WTC11 (cell line): ENCODE results near the gene CD69. TPM values are rescaled to one million over a fixed set of nuclear protein-coding genes. Genes with fewer than 3 reads are reported as not detected.

Experiments used
- ATAC-seq: fragments of 200-7000 bp; cut with Tn5 transposase; 2 replicates; pipeline ENCODE4 v1.10.0; 2021; ENCODE audit warnings: mild to moderate bottlenecking, moderate library complexity
- CTCF ChIA-PET: fragments of 300-600 bp; sonication (Branson Sonifier 250); formaldehyde crosslinking; loops from one replicate; lab custom pipeline; 2021; ENCODE audit warnings: antibody characterized with exemption; lab: Charles Lee
- POLR2A ChIA-PET: fragments of 350-600 bp; sonication (Branson Sonifier 250); formaldehyde crosslinking; loops from one replicate; lab custom pipeline; 2021; ENCODE audit warnings: antibody characterized with exemption; lab: Charles Lee
- DNase-seq: peaks from one replicate; pipeline ENCODE4 v3.0.0; 2021; ENCODE audit warnings: low spot score
- H3K27ac Mint-ChIP-seq: 2 replicates; pipeline ENCODE4 v1.8.0; 2021; ENCODE audit warnings: mixed read lengths
- H3K27me3 Mint-ChIP-seq: 2 replicates; pipeline ENCODE4 v1.8.0; 2021; ENCODE audit warnings: low read depth, mild to moderate bottlenecking, moderate library complexity, mixed read lengths
- H3K36me3 Mint-ChIP-seq: 2 replicates; pipeline ENCODE4 v1.8.0; 2021; ENCODE audit warnings: mixed read lengths
- H3K4me1 Mint-ChIP-seq: 2 replicates; pipeline ENCODE4 v1.8.0; 2022; ENCODE audit warnings: mixed read lengths
- H3K4me3 Mint-ChIP-seq: 2 replicates; pipeline ENCODE4 v1.8.0; 2021; ENCODE audit warnings: mild to moderate bottlenecking, moderate library complexity, mixed read lengths
- H3K9me3 Mint-ChIP-seq: 2 replicates; pipeline ENCODE4 v1.8.0; 2021; ENCODE audit warnings: mixed read lengths
- ARID4B ChIP-seq: sonication (generic); formaldehyde crosslinking; IDR thresholded peaks from 2 replicates; pipeline ENCODE4 v1.8.0; 2023; ENCODE audit warnings: missing genetic modification reagents, mild to moderate bottlenecking, borderline replicate concordance
- CBFB ChIP-seq: sonication (generic); formaldehyde crosslinking; IDR thresholded peaks from 2 replicates; pipeline ENCODE4 v1.8.1; 2022; ENCODE audit warnings: mild to moderate bottlenecking, low read depth, missing genetic modification reagents
- FOXJ3 ChIP-seq: sonication (generic); formaldehyde crosslinking; IDR thresholded peaks from 2 replicates; pipeline ENCODE4 v1.9.0; 2021; ENCODE audit warnings: missing genetic modification reagents, mild to moderate bottlenecking, borderline replicate concordance
- FOXP1 ChIP-seq: sonication (generic); formaldehyde crosslinking; IDR thresholded peaks from 2 replicates; pipeline ENCODE4 v1.8.0; 2022; ENCODE audit warnings: missing genetic modification reagents, mild to moderate bottlenecking, moderate library complexity, borderline replicate concordance
- GRHL2 ChIP-seq: fragments of 250-450 bp; sonication (Bioruptor Pico); IDR thresholded peaks from 2 replicates; pipeline ENCODE4 v1.8.0; 2022; ENCODE audit warnings: mild to moderate bottlenecking, moderate library complexity; ENCODE audit not compliant: insufficient replicate concordance, severe bottlenecking
- HMGXB4 ChIP-seq: sonication (generic); formaldehyde crosslinking; IDR thresholded peaks from 2 replicates; pipeline ENCODE4 v1.8.1; 2023; ENCODE audit warnings: mild to moderate bottlenecking, moderate library complexity, missing genetic modification reagents
- MXD4 ChIP-seq: fragments of 250-450 bp; sonication (Bioruptor Pico); IDR thresholded peaks from 2 replicates; pipeline ENCODE4 v1.8.0; 2021; ENCODE audit warnings: mild to moderate bottlenecking, moderate library complexity, borderline replicate concordance
- NR2C2 ChIP-seq: sonication (generic); formaldehyde crosslinking; IDR thresholded peaks from 2 replicates; pipeline ENCODE4 v1.8.0; 2022; ENCODE audit warnings: mild to moderate bottlenecking, missing genetic modification reagents
- OVOL2 ChIP-seq: fragments of 250-450 bp; sonication (Bioruptor Pico); IDR thresholded peaks from 2 replicates; pipeline ENCODE4 v1.9.0; 2021; ENCODE audit warnings: mild to moderate bottlenecking, borderline replicate concordance
- SMAD3 ChIP-seq: sonication (generic); formaldehyde crosslinking; IDR thresholded peaks from 2 replicates; pipeline ENCODE4 v1.8.0; 2022; ENCODE audit warnings: missing genetic modification reagents, mild to moderate bottlenecking, borderline replicate concordance
- SP1 ChIP-seq: sonication (generic); formaldehyde crosslinking; conservative IDR thresholded peaks from 2 replicates; pipeline ENCODE4 v1.8.1; 2022; ENCODE audit warnings: missing genetic modification reagents
- TEAD1 ChIP-seq: sonication (generic); formaldehyde crosslinking; IDR thresholded peaks from 2 replicates; pipeline ENCODE4 v1.8.0; 2022; ENCODE audit warnings: mild to moderate bottlenecking, missing genetic modification reagents
- USF2 ChIP-seq: sonication (generic); formaldehyde crosslinking; IDR thresholded peaks from 2 replicates; pipeline ENCODE4 v1.8.1; 2023; ENCODE audit warnings: mild to moderate bottlenecking, missing genetic modification reagents, moderate library complexity
- ZBTB43 ChIP-seq: sonication (generic); formaldehyde crosslinking; IDR thresholded peaks from 2 replicates; pipeline ENCODE4 v1.8.1; 2023; ENCODE audit warnings: mild to moderate bottlenecking, missing genetic modification reagents
- ZNF281 ChIP-seq: sonication (generic); formaldehyde crosslinking; IDR thresholded peaks from 2 replicates; pipeline ENCODE4 v1.8.0; 2023; ENCODE audit warnings: mild to moderate bottlenecking, missing genetic modification reagents
- ZNF425 ChIP-seq: fragments of 250-450 bp; sonication (Bioruptor Pico); conservative IDR thresholded peaks from 2 replicates; pipeline ENCODE4 v1.9.0; 2021; ENCODE audit warnings: mild to moderate bottlenecking
- ZNF512 ChIP-seq: sonication (generic); formaldehyde crosslinking; IDR thresholded peaks from 2 replicates; pipeline ENCODE4 v1.8.1; 2022; ENCODE audit warnings: missing genetic modification reagents, borderline replicate concordance
- total RNA-seq: library from RNA; stranded (reverse); gene quantifications from 3 replicates; pipeline ENCODE4 v1.2.3, GENCODE V29; 2021

The CD69 gene
- total RNA-seq, 1 experiment from 2014 or later: 0.42 TPM

- H3K9me3 Mint-ChIP-seq: peaks cover 15% of the 10 kb centered on the region
- ATAC-seq: no peak
- no peak for DNase-seq
- TF ChIP-seq ZNF281 (CRISPR knock-in tag): no peak
- TF ChIP-seq ARID4B: no peak
- no peak for TF ChIP-seq NR2C2 (CRISPR knock-in tag)
- no peak for TF ChIP-seq MXD4
- no peak for TF ChIP-seq OVOL2 (CRISPR knock-in tag)
- no peak for TF ChIP-seq FOXJ3 (CRISPR knock-in tag)
- no peak for TF ChIP-seq GRHL2
- TF ChIP-seq USF2 (CRISPR knock-in tag): no peak
- peaks cover 30% of the 10 kb centered on the region for H3K4me1 Mint-ChIP-seq
- no peaks in the 10 kb centered on the region for H3K27me3 Mint-ChIP-seq
- H3K27ac Mint-ChIP-seq: no peak overlapping the region
- POLR2A ChIA-PET: no interaction called here
- no peak overlapping the region for H3K4me3 Mint-ChIP-seq
- peaks cover 14% of the 10 kb centered on the region for H3K36me3 Mint-ChIP-seq
- CTCF ChIA-PET: interaction anchor here (1.2 kb wide), 1 partner anchor 44 kb away, joined by 7 read pairs; no protein-coding TSS in a partner anchor
Observed at GRCh38 chr12:9793779-9794395, 33.2 kb upstream of the CD69 start.

GRCh38 chr12:9792961-9793617 lies 32.4 kb upstream of the CD69 start:
- POLR2A ChIA-PET: no interaction called here
- CTCF ChIA-PET: interaction anchor here (1.7 kb wide), 1 partner anchor 42 kb away, joined by 8 read pairs; no protein-coding TSS in a partner anchor
- TF ChIP-seq TEAD1 (CRISPR knock-in tag) (no peak), FOXP1 (CRISPR knock-in tag) (no peak), SP1 (CRISPR knock-in tag) (no peak), SMAD3 (CRISPR knock-in tag) (no peak), ZNF512 (CRISPR knock-in tag) (no peak), HMGXB4 (no peak), ZNF425 (CRISPR knock-in tag) (no peak), CBFB (no peak), ZBTB43 (CRISPR knock-in tag) (no peak), MXD4 (no peak)

More at GRCh38 chr12:9792961-9793617, 32.4 kb upstream of the CD69 start:
- Mint-ChIP-seq H3K4me1 (peaks cover 33% of the 10 kb centered on the region), H3K4me3 (no peak overlapping the region), H3K36me3 (peaks cover 14% of the 10 kb centered on the region), H3K27ac (no peak overlapping the region), H3K9me3 (peaks cover 15% of the 10 kb centered on the region), H3K27me3 (no peaks in the 10 kb centered on the region)
- DNase-seq (no peak), ATAC-seq (no peak)
